A673 (cell line): Measurements from ENCODE around the gene KCNQ1OT1.

Experiments
- EZH2 ChIP-seq: fragments of 200-600 bp; sonication (generic); IDR thresholded peaks from 2 replicates; pipeline ENCODE4 v1.6.1; 2017; ENCODE audit warnings: borderline replicate concordance, low read depth, mild to moderate bottlenecking, mixed read lengths, antibody characterized with exemption, low read length; ENCODE audit not compliant: poor library complexity, severe bottlenecking
- TF ChIP-seq, protein P1 (sequence below): fragments of 300-800, 200-600 bp; sonication (generic); conservative IDR thresholded peaks from 2 replicates; pipeline ENCODE4 v1.5.1; 2017; ENCODE audit warnings: low read depth, mild to moderate bottlenecking, antibody characterized with exemption, low read length, moderate library complexity, mixed read lengths

DNA sequence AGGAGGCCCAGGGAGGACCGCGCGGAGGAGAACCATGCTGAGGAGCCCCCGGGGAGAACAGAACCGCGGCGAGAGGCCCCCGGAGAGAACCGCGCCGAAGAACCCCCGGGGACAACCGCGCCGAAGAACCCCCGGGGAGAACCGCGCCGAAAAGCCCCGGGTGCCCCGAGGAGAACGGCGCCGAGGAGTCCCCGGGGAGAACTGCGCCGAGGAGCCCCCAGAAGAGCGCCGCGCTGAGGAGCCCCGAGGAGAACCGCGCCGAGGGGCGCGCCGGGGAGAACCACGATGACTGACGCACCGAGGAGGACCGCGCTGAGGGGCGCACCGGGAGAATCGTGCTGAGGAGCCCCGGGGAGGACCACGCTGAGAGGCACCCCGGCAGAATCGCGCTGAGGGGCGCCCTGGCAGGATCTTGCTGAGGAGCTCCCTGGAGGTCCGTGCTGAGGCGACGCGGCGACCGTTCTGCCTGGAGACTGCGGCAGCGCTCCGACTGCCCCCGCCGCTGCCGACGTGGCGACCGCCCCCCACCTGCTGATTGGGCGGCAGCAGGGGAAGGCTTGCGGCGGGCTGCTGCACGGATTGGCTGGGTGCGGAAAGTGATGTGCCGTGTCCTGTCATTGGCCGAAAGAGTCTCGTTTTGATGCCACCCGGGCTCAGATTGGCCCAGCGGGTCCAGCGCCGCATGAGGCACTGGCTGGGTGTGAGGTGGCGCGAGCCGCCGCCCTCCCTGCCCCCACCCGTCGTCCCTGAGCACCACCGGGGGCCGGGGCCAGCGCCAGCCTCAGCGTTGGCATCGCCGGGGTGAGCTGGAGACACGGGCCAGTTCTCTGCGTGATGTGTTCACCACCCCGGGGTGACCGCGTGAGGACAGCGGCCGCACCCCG lies at the start of gene KCNQ1OT1:
- TF ChIP-seq, protein P1, sequence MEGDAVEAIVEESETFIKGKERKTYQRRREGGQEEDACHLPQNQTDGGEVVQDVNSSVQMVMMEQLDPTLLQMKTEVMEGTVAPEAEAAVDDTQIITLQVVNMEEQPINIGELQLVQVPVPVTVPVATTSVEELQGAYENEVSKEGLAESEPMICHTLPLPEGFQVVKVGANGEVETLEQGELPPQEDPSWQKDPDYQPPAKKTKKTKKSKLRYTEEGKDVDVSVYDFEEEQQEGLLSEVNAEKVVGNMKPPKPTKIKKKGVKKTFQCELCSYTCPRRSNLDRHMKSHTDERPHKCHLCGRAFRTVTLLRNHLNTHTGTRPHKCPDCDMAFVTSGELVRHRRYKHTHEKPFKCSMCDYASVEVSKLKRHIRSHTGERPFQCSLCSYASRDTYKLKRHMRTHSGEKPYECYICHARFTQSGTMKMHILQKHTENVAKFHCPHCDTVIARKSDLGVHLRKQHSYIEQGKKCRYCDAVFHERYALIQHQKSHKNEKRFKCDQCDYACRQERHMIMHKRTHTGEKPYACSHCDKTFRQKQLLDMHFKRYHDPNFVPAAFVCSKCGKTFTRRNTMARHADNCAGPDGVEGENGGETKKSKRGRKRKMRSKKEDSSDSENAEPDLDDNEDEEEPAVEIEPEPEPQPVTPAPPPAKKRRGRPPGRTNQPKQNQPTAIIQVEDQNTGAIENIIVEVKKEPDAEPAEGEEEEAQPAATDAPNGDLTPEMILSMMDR, result no peak
- TF ChIP-seq EZH2, result no peak
